Measurements from ENCODE around the gene GLYR1.

GLYR1 gene

GRCh38 chr16:4846503-4846900 is 586 bp downstream of the GLYR1 start (continued):
- TF ChIP-seq ZBTB26 (tag by site-specific recombination; optimal IDR thresholded peaks at IDR 0.05), result no peak
- no peak for TF ChIP-seq ZNF112 (tag by site-specific recombination; IDR thresholded peaks at IDR 0.05)
- TF ChIP-seq SCRT1 (tag by site-specific recombination; IDR thresholded peaks at IDR 0.05; ENCODE audit: borderline replicate concordance), result 0 out of 2 replicates have a peak, but pooled peaks have one; percentile 45
- TF ChIP-seq ZNF2 (tag by site-specific recombination; IDR thresholded peaks at IDR 0.05), result no peak
- no peak for TF ChIP-seq ZNF148 (tag by site-specific recombination; IDR thresholded peaks at IDR 0.05; ENCODE audit: borderline replicate concordance)
- peak; percentile 96 for TF ChIP-seq SCRT2 (tag by site-specific recombination; IDR thresholded peaks at IDR 0.05)
- TF ChIP-seq ZEB2 (tag by site-specific recombination; IDR thresholded peaks at IDR 0.05), result no peak
- no peak for TF ChIP-seq ZNF624 (tag by site-specific recombination; IDR thresholded peaks at IDR 0.05)
- TF ChIP-seq ZNF221 (tag by site-specific recombination; IDR thresholded peaks at IDR 0.05; ENCODE audit: borderline replicate concordance), result no peak
- no peak for TF ChIP-seq ZBTB10 (tag by site-specific recombination; IDR thresholded peaks at IDR 0.05)
- TF ChIP-seq ZNF202 (tag by site-specific recombination; IDR thresholded peaks at IDR 0.05; ENCODE audit: borderline replicate concordance), result no peak
- no peak for TF ChIP-seq ZNF660 (tag by site-specific recombination; IDR thresholded peaks at IDR 0.05)
- TF ChIP-seq ZNF747 (tag by site-specific recombination; IDR thresholded peaks at IDR 0.05), result no peak
- no peak for TF ChIP-seq GLIS2 (tag by site-specific recombination; IDR thresholded peaks at IDR 0.05)
- TF ChIP-seq GLI4 (tag by site-specific recombination; IDR thresholded peaks at IDR 0.05), result no peak
- no peak for TF ChIP-seq TSHZ1 (tag by site-specific recombination; IDR thresholded peaks at IDR 0.05; ENCODE audit: borderline replicate concordance)
- no peak for TF ChIP-seq ZNF658 (tag by site-specific recombination; IDR thresholded peaks at IDR 0.05)

- no peak overlapping the region for H3K27ac ChIP-seq (ENCODE audit: extremely low read depth, low read depth, low read length)
- H3K4me3 ChIP-seq (ENCODE audit: low read depth, low read length), result no peak overlapping the region
- no peaks in the 10 kb centered on the region for H3K9me3 ChIP-seq (ENCODE audit: control insufficient read depth, insufficient read depth, low read depth, low read length)
- CTCF ChIA-PET, result interaction anchor here (0.7 kb wide), 1 partner anchor 94 kb away, joined by 3 read pairs; no protein-coding TSS in a partner anchor
- POLR2A ChIA-PET, result interaction anchor here (0.5 to 1.1 kb wide), 2 partner anchors 16 to 204 kb away, joined by 4 to 5 read pairs; no protein-coding TSS in a partner anchor
- no peaks in the 10 kb centered on the region for H3K4me1 ChIP-seq (ENCODE audit: control insufficient read depth, insufficient read depth, low read length)
- H3K36me3 ChIP-seq (ENCODE audit: control insufficient read depth in 2 of 2, insufficient read depth in 1 of 2, low read length in 2 of 2), result peaks cover 44 to 90% of the 10 kb centered on the region in 2 experiments
- TF ChIP-seq ELK4 (IDR thresholded peaks at IDR 0.05; ENCODE audit: borderline replicate concordance, low read depth, low read length), result no peak
- no peak for TF ChIP-seq OVOL3 (tag by site-specific recombination; IDR thresholded peaks at IDR 0.05)
- no peak for TF ChIP-seq ZNF488 (tag by site-specific recombination; IDR thresholded peaks at IDR 0.05)
- TF ChIP-seq ZNF544 (tag by site-specific recombination; IDR thresholded peaks at IDR 0.05), result no peak
- no peak for TF ChIP-seq GFI1B (tag by site-specific recombination; IDR thresholded peaks at IDR 0.05)
- no peak for TF ChIP-seq ZBTB26 (tag by site-specific recombination; optimal IDR thresholded peaks at IDR 0.05)
Observed at GRCh38 chr16:4840984-4841383, 6.1 kb downstream of the GLYR1 start.
